DND-41 (cell line): ENCODE measurements around the gene CD200.

ENCODE experiments used
- ATAC-seq: fragments of 200-7000 bp; cut with Tn5 transposase; 3 replicates; pipeline ENCODE4 v1.9.1; 2021; ENCODE audit warnings: low read depth; ENCODE audit not compliant: insufficient read depth
- DNase-seq: peaks from one replicate; pipeline ENCODE4 v3.0.0-alpha.2; 2020
- H2AFZ ChIP-seq: 2 replicates; pipeline ENCODE4 v1.6.0; 2012; ENCODE audit warnings: low read depth, low read length
- H3K27ac ChIP-seq: 2 replicates; pipeline ENCODE4 v1.5.1; 2012; ENCODE audit warnings: low read length, inconsistent platforms
- H3K27me3 ChIP-seq: fragments of 200-600 bp; sonication (generic); 2 replicates; pipeline ENCODE4 v1.6.0; 2012; ENCODE audit warnings: low read length, mild to moderate bottlenecking, inconsistent platforms; ENCODE audit not compliant: insufficient read depth, poor library complexity
- H3K36me3 ChIP-seq: 2 replicates; pipeline ENCODE4 v1.5.1; 2012; ENCODE audit warnings: low read length, inconsistent platforms; ENCODE audit not compliant: insufficient read depth
- H3K4me1 ChIP-seq: 2 replicates; pipeline ENCODE4 v1.5.1; 2012; ENCODE audit warnings: mild to moderate bottlenecking, low read length; ENCODE audit not compliant: insufficient read depth
- H3K4me2 ChIP-seq: 2 replicates; pipeline ENCODE4 v1.6.0; 2012; ENCODE audit warnings: mild to moderate bottlenecking, moderate library complexity, low read length, inconsistent platforms; ENCODE audit not compliant: insufficient read depth
- H3K4me3 ChIP-seq, 2 experiments: fragments of 200-600 bp in 1 of 2; shearing (Covaris generic) in 1 of 2; 2 replicates each; pipeline ENCODE4 v1.5.1; 2012 to 2016; ENCODE audit warnings: inconsistent platforms in 2 of 2, low read length in 2 of 2, mild to moderate bottlenecking in 2 of 2, low read depth in 1 of 2, moderate library complexity in 1 of 2
- H3K79me2 ChIP-seq: 2 replicates; pipeline ENCODE4 v1.6.0; 2012; ENCODE audit warnings: low read length, inconsistent platforms; ENCODE audit not compliant: insufficient read depth
- H3K9ac ChIP-seq: 2 replicates; pipeline ENCODE4 v1.6.0; 2012; ENCODE audit warnings: low read depth, mild to moderate bottlenecking, inconsistent platforms, low read length, moderate library complexity
- H3K9me3 ChIP-seq: 2 replicates; pipeline ENCODE4 v1.5.1; 2012; ENCODE audit warnings: low read length, moderate library complexity, mild to moderate bottlenecking, inconsistent platforms; ENCODE audit not compliant: insufficient read depth, severe bottlenecking
- H4K20me1 ChIP-seq: 2 replicates; pipeline ENCODE4 v1.6.0; 2012; ENCODE audit warnings: low read length; ENCODE audit not compliant: insufficient read depth
- EZH2 ChIP-seq: IDR thresholded peaks from 3 replicates; pipeline ENCODE4 v1.6.1; 2012; ENCODE audit warnings: borderline replicate concordance, low read depth, mild to moderate bottlenecking, moderate library complexity, low read length, inconsistent platforms; ENCODE audit not compliant: severe bottlenecking
- TF ChIP-seq, protein P1 (sequence below): IDR thresholded peaks from 2 replicates; pipeline ENCODE4 v1.5.1; 2012; ENCODE audit warnings: borderline replicate concordance, low read length, moderate library complexity, mild to moderate bottlenecking; ENCODE audit not compliant: poor library complexity, severe bottlenecking; ENCODE audit errors: extremely low read depth

The CD200 gene

DNA sequence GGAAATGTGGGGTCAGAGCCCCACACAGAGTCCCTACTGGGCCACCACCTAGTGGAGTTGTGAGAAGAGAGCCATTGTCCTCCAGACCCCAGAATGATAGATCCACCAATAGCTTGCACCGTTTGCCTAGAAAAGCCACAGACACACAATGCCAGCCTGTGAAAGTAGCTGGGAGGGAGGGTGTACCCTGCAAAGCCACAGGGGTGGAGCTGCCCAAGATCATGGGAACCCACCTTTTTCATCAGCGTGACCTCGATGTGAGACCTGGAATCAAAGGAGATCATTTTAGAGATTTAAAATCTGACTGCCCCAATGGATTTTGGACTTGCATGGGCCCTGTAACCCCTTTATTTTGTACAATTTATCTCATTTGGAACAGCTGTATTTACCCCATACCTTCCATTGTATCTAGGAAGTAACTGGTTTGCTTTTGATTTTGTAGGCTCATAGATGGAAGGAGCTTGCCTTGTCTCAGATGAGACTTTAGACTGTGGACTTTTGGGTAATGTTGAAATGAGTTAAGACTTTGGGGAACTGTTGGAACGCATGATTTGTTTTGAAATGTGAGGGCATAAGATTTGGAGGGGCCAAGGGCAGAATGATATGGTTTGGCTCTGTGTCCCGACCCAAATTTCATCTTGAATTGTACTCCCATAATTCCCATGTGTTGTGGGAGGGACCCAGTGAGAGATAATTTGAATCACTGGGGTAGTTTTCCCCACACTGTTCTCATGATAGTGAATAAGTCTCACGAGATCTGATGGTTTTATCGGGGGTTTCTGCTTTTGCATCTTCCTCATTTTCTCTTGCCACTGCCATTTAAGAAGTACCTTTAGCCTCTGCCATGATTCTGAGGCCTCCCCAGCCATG is 49.0 kb downstream of the CD200 start:
- Histone ChIP-seq H3K4me1 (no peaks in the 10 kb centered on the region), H3K36me3 (no peaks in the 10 kb centered on the region), H3K27me3 (no peaks in the 10 kb centered on the region), H3K4me3 (no peak overlapping the region), H3K79me2 (no peaks in the 10 kb centered on the region), H2AFZ (no peak overlapping the region), H3K9me3 (no peaks in the 10 kb centered on the region), H3K4me2 (no peak overlapping the region), H4K20me1 (no peaks in the 10 kb centered on the region), H3K9ac (no peak overlapping the region), H3K27ac (no peak overlapping the region)
- ATAC-seq: no peak
- no peak for TF ChIP-seq EZH2
- TF ChIP-seq, protein P1, sequence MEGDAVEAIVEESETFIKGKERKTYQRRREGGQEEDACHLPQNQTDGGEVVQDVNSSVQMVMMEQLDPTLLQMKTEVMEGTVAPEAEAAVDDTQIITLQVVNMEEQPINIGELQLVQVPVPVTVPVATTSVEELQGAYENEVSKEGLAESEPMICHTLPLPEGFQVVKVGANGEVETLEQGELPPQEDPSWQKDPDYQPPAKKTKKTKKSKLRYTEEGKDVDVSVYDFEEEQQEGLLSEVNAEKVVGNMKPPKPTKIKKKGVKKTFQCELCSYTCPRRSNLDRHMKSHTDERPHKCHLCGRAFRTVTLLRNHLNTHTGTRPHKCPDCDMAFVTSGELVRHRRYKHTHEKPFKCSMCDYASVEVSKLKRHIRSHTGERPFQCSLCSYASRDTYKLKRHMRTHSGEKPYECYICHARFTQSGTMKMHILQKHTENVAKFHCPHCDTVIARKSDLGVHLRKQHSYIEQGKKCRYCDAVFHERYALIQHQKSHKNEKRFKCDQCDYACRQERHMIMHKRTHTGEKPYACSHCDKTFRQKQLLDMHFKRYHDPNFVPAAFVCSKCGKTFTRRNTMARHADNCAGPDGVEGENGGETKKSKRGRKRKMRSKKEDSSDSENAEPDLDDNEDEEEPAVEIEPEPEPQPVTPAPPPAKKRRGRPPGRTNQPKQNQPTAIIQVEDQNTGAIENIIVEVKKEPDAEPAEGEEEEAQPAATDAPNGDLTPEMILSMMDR: no peak
- DNase-seq: no peak

DNA sequence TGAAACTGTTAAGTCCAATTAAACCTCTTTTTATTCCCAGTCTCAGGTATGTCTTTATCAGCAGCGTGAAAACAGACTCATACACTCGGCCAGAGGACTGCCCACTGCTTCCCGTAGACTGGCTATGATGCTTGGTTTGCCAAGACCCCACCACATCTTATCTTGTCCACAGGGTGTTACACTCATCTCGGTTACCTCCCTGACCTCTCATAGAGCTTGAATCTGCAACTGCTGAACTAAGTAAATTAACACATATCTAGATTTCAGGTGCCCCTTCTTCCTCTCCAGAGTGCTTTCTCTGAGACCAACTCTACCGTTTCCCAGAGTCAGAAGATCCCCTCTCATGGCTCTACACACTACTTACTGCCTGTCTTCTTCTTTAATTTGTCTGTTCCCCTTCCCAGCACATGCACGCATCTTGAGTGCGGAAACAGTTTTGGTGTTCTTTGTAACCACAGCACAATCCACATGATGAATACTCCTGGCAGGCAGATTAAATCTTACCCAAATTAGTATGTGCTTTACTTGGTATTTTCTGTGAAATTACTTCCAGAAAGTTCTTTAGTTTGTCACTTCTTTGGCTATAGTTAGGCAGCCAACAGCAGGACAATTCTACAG is 49.7 kb downstream of the CD200 start:
- no peak for DNase-seq
- H3K27me3 ChIP-seq: no peaks in the 10 kb centered on the region
- no peaks in the 10 kb centered on the region for H3K9me3 ChIP-seq
- no peak overlapping the region for H3K4me2 ChIP-seq
- no peaks in the 10 kb centered on the region for H3K79me2 ChIP-seq
- no peak for ATAC-seq
- no peak overlapping the region for H2AFZ ChIP-seq
- no peak overlapping the region for H3K9ac ChIP-seq
- TF ChIP-seq, protein P1: no peak
- no peak for TF ChIP-seq EZH2
- no peak overlapping the region for H3K27ac ChIP-seq
- H3K4me1 ChIP-seq: no peaks in the 10 kb centered on the region
- no peaks in the 10 kb centered on the region for H4K20me1 ChIP-seq
- no peak overlapping the region for H3K4me3 ChIP-seq
- no peaks in the 10 kb centered on the region for H3K36me3 ChIP-seq

- H3K9ac ChIP-seq: no peak overlapping the region
- no peak overlapping the region for H3K27ac ChIP-seq
- no peaks in the 10 kb centered on the region for H3K9me3 ChIP-seq
- DNase-seq (no peak), ATAC-seq (no peak)
- no peak overlapping the region for H3K4me2 ChIP-seq
- TF ChIP-seq, protein P1: no peak
- TF ChIP-seq EZH2: no peak
- H3K4me3 ChIP-seq: no peak overlapping the region
- H3K79me2 ChIP-seq: no peaks in the 10 kb centered on the region
- no peaks in the 10 kb centered on the region for H3K36me3 ChIP-seq
- no peaks in the 10 kb centered on the region for H3K4me1 ChIP-seq
- no peaks in the 10 kb centered on the region for H3K27me3 ChIP-seq
- H4K20me1 ChIP-seq: no peaks in the 10 kb centered on the region
- no peak overlapping the region for H2AFZ ChIP-seq
These were observed 51.8 kb downstream of the CD200 start for GRCh38 chr3:112384769-112385168.
